GM10266 (cell line): ENCODE data around the gene ZNF805.
A peak's percentile ranks its signal among the peaks of the same experiment; 100 is the strongest.
"Not testable (repeated sequence)": the region's sequence is repeated elsewhere in the genome, so short reads cannot be mapped to it uniquely, and the experiment has no call there.

ENCODE experiments used
- DNase-seq: peaks from one replicate; pipeline ENCODE4 v3.0.0; 2012; ENCODE audit errors: extremely low spot score
- CTCF ChIP-seq: IDR thresholded peaks from 2 replicates; pipeline ENCODE4 v1.5.1; 2012; ENCODE audit warnings: mild to moderate bottlenecking, low read depth; ENCODE audit not compliant: control insufficient read depth, insufficient read depth; ENCODE audit errors: missing control alignments

The ZNF805 gene

GRCh38 chr19:57240311-57241090, at the start of gene ZNF805:
TSS of gene ZNF805 (plus strand) at chr19:57240632. CDS start at chr19:57240892, 260 bp downstream.
- no peak for TF ChIP-seq CTCF
- DNase-seq, result peak; percentile 95

GRCh38 chr19:57191141-57192076, 49.0 kb upstream of the ZNF805 start, which contains the start of gene ZNF264:
TSS of gene ZNF264 (plus strand) at chr19:57191500. CDS start at chr19:57191914, 414 bp downstream.
- peak; percentile 30 for TF ChIP-seq CTCF
- DNase-seq, result peak; percentile 93

- TF ChIP-seq CTCF, result no peak
- peak; percentile 33 for DNase-seq
Measured at GRCh38 chr19:57192077-57192420, 48.4 kb upstream of the ZNF805 start.

- TF ChIP-seq CTCF, result no peak
- no peak for DNase-seq
Measured at GRCh38 chr19:57192993-57193392, 47.4 kb upstream of the ZNF805 start.

GRCh38 chr19:57197874-57198273, 42.6 kb upstream of the ZNF805 start:
- not testable (repeated sequence) for DNase-seq

GRCh38 chr19:57202160-57202559, 38.3 kb upstream of the ZNF805 start:
- TF ChIP-seq CTCF, result no peak

GRCh38 chr19:57210381-57210780, 30.1 kb upstream of the ZNF805 start:
- TF ChIP-seq CTCF, result no peak

More at GRCh38 chr19:57202160-57202559, 38.3 kb upstream of the ZNF805 start:
- DNase-seq, result no peak

More at GRCh38 chr19:57210381-57210780, 30.1 kb upstream of the ZNF805 start:
- DNase-seq, result no peak
